Breast epithelium (tissue), 3 donors: ENCODE measurements around the gene PHACTR1.

ENCODE experiments used
- CTCF ChIP-seq, 3 donors: fragments of 450-650 bp; IDR thresholded peaks; one replicate each; pipeline ENCODE4 v1.5.1; 2016 to 2017; ENCODE audit warnings: antibody characterized with exemption in 3 of 3, mild to moderate bottlenecking in 3 of 3, moderate library complexity in 3 of 3
- POLR2A ChIP-seq: fragments of 450-650 bp; IDR thresholded peaks from one replicate; pipeline ENCODE4 v1.6.1; 2016; ENCODE audit warnings: antibody characterized with exemption, mild to moderate bottlenecking, moderate library complexity
- POLR2AphosphoS5 ChIP-seq, 3 donors: sonication (generic); formaldehyde crosslinking; IDR thresholded peaks; one replicate each; pipeline ENCODE4 v1.6.1; 2017; ENCODE audit warnings: antibody characterized with exemption in 3 of 3

- TF ChIP-seq POLR2A = no peak
- no peak for TF ChIP-seq CTCF (IDR thresholded peaks at IDR 0.05)
- no peak for TF ChIP-seq POLR2AphosphoS5 (IDR thresholded peaks at IDR 0.05)
Measured at GRCh38 chr6:13299918-13300317, 583.4 kb downstream of the PHACTR1 start.
